Measurements from ENCODE around the gene HERPUD1.

Gene HERPUD1

GRCh38 chr16:56970934-56971767 lies 39.2 kb downstream of the HERPUD1 start:
- Histone ChIP-seq H3K9ac (ENCODE audit: low read depth, low read length, poor library complexity, severe bottlenecking) (no peak overlapping the region), H3K9me2 (replicated peaks; ENCODE audit: low read depth, low read length) (no peaks in the 10 kb centered on the region), H3K9me3 (ENCODE audit: insufficient read depth, low read depth, low read length) (no peaks in the 10 kb centered on the region), H3K4me1 (ENCODE audit: insufficient read depth, low read length, poor library complexity, severe bottlenecking) (peaks cover 3% of the 10 kb centered on the region), H4K20me1 (ENCODE audit: insufficient read depth, low read length, poor library complexity, severe bottlenecking) (no peaks in the 10 kb centered on the region), H3K36me3 (ENCODE audit: insufficient read depth, low read length) (no peaks in the 10 kb centered on the region), H3K27me3 (ENCODE audit: insufficient read depth, low read length, poor library complexity, severe bottlenecking) (no peaks in the 10 kb centered on the region), H2AFZ (ENCODE audit: low read length) (no peak overlapping the region), H3K4me2 (ENCODE audit: low read depth, low read length, poor library complexity, severe bottlenecking) (no peak overlapping the region), H3K4me3 (ENCODE audit: low read length, poor library complexity, severe bottlenecking) (no peak overlapping the region), H3K79me2 (ENCODE audit: insufficient read depth, low read length) (no peaks in the 10 kb centered on the region), H3F3A (ENCODE audit: low read depth) (no peaks in the 10 kb centered on the region)
- TF ChIP-seq EZH2phosphoT487 (IDR thresholded peaks at IDR 0.05; ENCODE audit: borderline replicate concordance) = no peak
- no peak for TF ChIP-seq CTCF (conservative IDR thresholded peaks at IDR 0.05; ENCODE audit: low read length)

GRCh38 chr16:56971768-56972043 lies 39.8 kb downstream of the HERPUD1 start:
- Histone ChIP-seq H3K4me1 (ENCODE audit: insufficient read depth, low read length, poor library complexity, severe bottlenecking) (peaks cover 3% of the 10 kb centered on the region), H3K4me2 (ENCODE audit: low read depth, low read length, poor library complexity, severe bottlenecking) (no peak overlapping the region)
- no peak for TF ChIP-seq CTCF (conservative IDR thresholded peaks at IDR 0.05; ENCODE audit: low read length)
- TF ChIP-seq EZH2phosphoT487 (IDR thresholded peaks at IDR 0.05; ENCODE audit: borderline replicate concordance) = no peak

GRCh38 chr16:56972403-56973293 lies 40.7 kb downstream of the HERPUD1 start:
- Histone ChIP-seq H3K4me1 (ENCODE audit: insufficient read depth, low read length, poor library complexity, severe bottlenecking) (peaks cover 3% of the 10 kb centered on the region), H3K36me3 (ENCODE audit: insufficient read depth, low read length) (no peaks in the 10 kb centered on the region), H3K79me2 (ENCODE audit: insufficient read depth, low read length) (no peaks in the 10 kb centered on the region), H3F3A (ENCODE audit: low read depth) (no peaks in the 10 kb centered on the region), H4K20me1 (ENCODE audit: insufficient read depth, low read length, poor library complexity, severe bottlenecking) (no peaks in the 10 kb centered on the region), H2AFZ (ENCODE audit: low read length) (no peak overlapping the region), H3K9me3 (ENCODE audit: insufficient read depth, low read depth, low read length) (no peaks in the 10 kb centered on the region), H3K4me3 (ENCODE audit: low read length, poor library complexity, severe bottlenecking) (no peak overlapping the region), H3K9me2 (replicated peaks; ENCODE audit: low read depth, low read length) (no peaks in the 10 kb centered on the region), H3K9ac (ENCODE audit: low read depth, low read length, poor library complexity, severe bottlenecking) (no peak overlapping the region), H3K27me3 (ENCODE audit: insufficient read depth, low read length, poor library complexity, severe bottlenecking) (no peaks in the 10 kb centered on the region), H3K4me2 (ENCODE audit: low read depth, low read length, poor library complexity, severe bottlenecking) (no peak overlapping the region)
- TF ChIP-seq EZH2phosphoT487 (IDR thresholded peaks at IDR 0.05; ENCODE audit: borderline replicate concordance) (no peak), CTCF (conservative IDR thresholded peaks at IDR 0.05; ENCODE audit: low read length) (no peak)

More at GRCh38 chr16:56971768-56972043, 39.8 kb downstream of the HERPUD1 start:
- Histone ChIP-seq H4K20me1 (ENCODE audit: insufficient read depth, low read length, poor library complexity, severe bottlenecking) (no peaks in the 10 kb centered on the region), H3K27me3 (ENCODE audit: insufficient read depth, low read length, poor library complexity, severe bottlenecking) (no peaks in the 10 kb centered on the region), H3K9me2 (replicated peaks; ENCODE audit: low read depth, low read length) (no peaks in the 10 kb centered on the region), H3K9me3 (ENCODE audit: insufficient read depth, low read depth, low read length) (no peaks in the 10 kb centered on the region), H3F3A (ENCODE audit: low read depth) (no peaks in the 10 kb centered on the region), H3K9ac (ENCODE audit: low read depth, low read length, poor library complexity, severe bottlenecking) (no peak overlapping the region), H2AFZ (ENCODE audit: low read length) (no peak overlapping the region), H3K79me2 (ENCODE audit: insufficient read depth, low read length) (no peaks in the 10 kb centered on the region), H3K36me3 (ENCODE audit: insufficient read depth, low read length) (no peaks in the 10 kb centered on the region), H3K4me3 (ENCODE audit: low read length, poor library complexity, severe bottlenecking) (no peak overlapping the region)
